Measurements from ENCODE around the gene ECD.

The ECD gene

GRCh38 chr10:73167783-73168464 lies at the start of gene ECD, which contains the start of gene FAM149B1:
Gene ECD (minus strand): TSS chr10:73168008. CDS start chr10:73163937, 4,071 bp downstream.
Gene FAM149B1 (plus strand): TSS chr10:73168119. CDS start chr10:73168340, 221 bp downstream.
- DNase-seq = peak; percentile 96

GRCh38 chr10:73215749-73216148 lies 47.9 kb upstream of the ECD start:
- no peak for DNase-seq

- no peak for DNase-seq
Measured at GRCh38 chr10:73211106-73211811, 43.5 kb upstream of the ECD start.

GRCh38 chr10:73210395-73211105 lies 42.7 kb upstream of the ECD start:
- no peak for DNase-seq

- peak; percentile 56 for DNase-seq
Measured at GRCh38 chr10:73209705-73210104, 41.9 kb upstream of the ECD start.

- DNase-seq = no peak
Measured at GRCh38 chr10:73207883-73208282, 40.1 kb upstream of the ECD start.

- no peak for DNase-seq
Measured at GRCh38 chr10:73206385-73206784, 38.6 kb upstream of the ECD start.

GRCh38 chr10:73205890-73206289 lies 38.1 kb upstream of the ECD start:
- no peak for DNase-seq

- DNase-seq = no peak
Measured at GRCh38 chr10:73205081-73205480, 37.3 kb upstream of the ECD start.

- no peak for DNase-seq
Measured at GRCh38 chr10:73190188-73190587, 22.4 kb upstream of the ECD start.

- no peak for DNase-seq
Measured at GRCh38 chr10:73186266-73186665, 18.5 kb upstream of the ECD start.

- peak; percentile 64 for DNase-seq
Measured at GRCh38 chr10:73183667-73184281, 16.0 kb upstream of the ECD start.

GRCh38 chr10:73182568-73182967 lies 14.8 kb upstream of the ECD start:
- peak; percentile 52 for DNase-seq

GRCh38 chr10:73174148-73174925 lies 6.5 kb upstream of the ECD start:
- no peak for DNase-seq

GRCh38 chr10:73172867-73173266 lies 5.1 kb upstream of the ECD start:
- DNase-seq = no peak

GRCh38 chr10:73169320-73169719 lies 1.5 kb upstream of the ECD start:
- DNase-seq = no peak

GRCh38 chr10:73168465-73168803 lies 626 bp upstream of the ECD start:
- DNase-seq = no peak

- DNase-seq = no peak
Measured at GRCh38 chr10:73167458-73167782, 388 bp downstream of the ECD start.

GRCh38 chr10:73166972-73167371 lies 836 bp downstream of the ECD start:
- DNase-seq = no peak

GRCh38 chr10:73163096-73163495 lies 4.7 kb downstream of the ECD start:
- peak; percentile 7 for DNase-seq

- DNase-seq = no peak
Measured at GRCh38 chr10:73161662-73162061, 6.1 kb downstream of the ECD start.

GRCh38 chr10:73161079-73161478 lies 6.7 kb downstream of the ECD start:
- DNase-seq = no peak
